K562 (cell line): ENCODE measurements around the gene PLEKHN1. TPM values are rescaled to one million over a fixed set of nuclear protein-coding genes. Genes with fewer than 3 reads are reported as not detected.

Experiments
- ATAC-seq: fragments of 200-7000 bp; cut with Tn5 transposase; 3 replicates; pipeline ENCODE4 v1.9.1; 2020; ENCODE audit warnings: moderate library complexity
- BruUV-seq: library from RNA; stranded (reverse); fragments of 400-500 nt; replicated peaks from 2 replicates; lab custom pipeline; 2021; lab: Mats Ljungman, UMichigan
- CTCF ChIA-PET: fragments of 300-600 bp; formaldehyde crosslinking; extraction: SDS; loops from one replicate; lab custom pipeline; 2021; ENCODE audit warnings: low intra/inter-chr PET ratio; lab: Yijun Ruan, JAX
- POLR2A ChIA-PET: fragments of 300-600, 350-650 bp; sonication (Branson Sonifier 250); formaldehyde crosslinking; extraction: SDS; loops from one replicate; lab custom pipeline; 2021; ENCODE audit warnings: antibody characterized with exemption, inconsistent platforms; lab: Yijun Ruan, JAX
- DNase-seq, 4 experiments: peaks; one replicate each; pipeline versions ENCODE4 v3.0.0 to v3.0.0-alpha.2; 2011 to 2018; ENCODE audit warnings: low spot score in 3 of 4, mixed read lengths in 3 of 4; ENCODE audit errors: extremely low read depth in 1 of 4
- FAIRE-seq: peaks from 2 replicates; lab custom pipeline; 2011; peaks lifted over from hg19 to GRCh38; lab: Jason Lieb, UNC
- H2AFZ ChIP-seq: 2 replicates; pipeline ENCODE4 v1.6.0; 2011; ENCODE audit warnings: low read depth, low read length, control low read depth, inconsistent platforms
- H3K27ac ChIP-seq: fragments of 200-600 bp; 3 replicates; pipeline ENCODE4 v1.8.0; 2011; ENCODE audit warnings: low read depth, mild to moderate bottlenecking, control low read depth, inconsistent platforms, low read length, moderate library complexity, mixed read lengths; ENCODE audit errors: extremely low read depth
- H3K27me3 ChIP-seq, 2 experiments: fragments of 300-600 bp in 1 of 2; 2 replicates in 1 of 2; 3 replicates in 1 of 2; pipeline versions ENCODE4 v1.6.0 to v1.8.0; 2011; ENCODE audit warnings: inconsistent platforms in 2 of 2, low read length in 2 of 2, mild to moderate bottlenecking in 1 of 2, mixed read lengths in 1 of 2, moderate library complexity in 1 of 2; ENCODE audit not compliant: control insufficient read depth in 2 of 2, insufficient read depth in 2 of 2
- H3K36me3 ChIP-seq: fragments of 300-600 bp; 3 replicates; pipeline ENCODE4 v1.8.0; 2011; ENCODE audit warnings: mild to moderate bottlenecking, low read length, inconsistent platforms; ENCODE audit not compliant: control insufficient read depth, insufficient read depth
- H3K4me1 ChIP-seq, 2 experiments: fragments of 200-600 bp in 1 of 2; replicated peaks in 1 of 2; 2 replicates in 1 of 2; 3 replicates in 1 of 2; pipeline versions ENCODE4 v1.5.1 to v1.8.0; 2011; ENCODE audit warnings: inconsistent platforms in 2 of 2, low read length in 2 of 2, mild to moderate bottlenecking in 1 of 2, mixed read lengths in 1 of 2, moderate library complexity in 1 of 2; ENCODE audit not compliant: control insufficient read depth in 2 of 2, insufficient read depth in 2 of 2
- H3K4me2 ChIP-seq: 2 replicates; pipeline ENCODE4 v1.6.1; 2011; ENCODE audit warnings: low read length, control low read depth, inconsistent platforms, mixed read lengths; ENCODE audit not compliant: insufficient read depth
- H3K4me3 ChIP-seq: fragments of 200-600 bp; sonication (generic), shearing (Covaris generic); 2 replicates; pipeline ENCODE4 v1.5.1; 2016; ENCODE audit warnings: control low read depth, inconsistent platforms
- H3K79me2 ChIP-seq: fragments of 200-600 bp; 3 replicates; pipeline ENCODE4 v1.8.0; 2011; ENCODE audit warnings: low read length, inconsistent platforms; ENCODE audit not compliant: control insufficient read depth, insufficient read depth
- H3K9ac ChIP-seq, 2 experiments: 2 replicates each; pipeline versions ENCODE4 v1.6.0 to v1.6.1; 2011; ENCODE audit warnings: low read depth in 2 of 2, low read length in 2 of 2, control low read depth in 1 of 2, inconsistent platforms in 1 of 2, mild to moderate bottlenecking in 1 of 2, mixed read lengths in 1 of 2; ENCODE audit not compliant: insufficient read depth in 1 of 2
- H3K9me1 ChIP-seq: one replicate; pipeline ENCODE4 v1.6.0; 2011; ENCODE audit warnings: inconsistent platforms, mild to moderate bottlenecking, low read length, moderate library complexity; ENCODE audit not compliant: control insufficient read depth, insufficient read depth
- H3K9me3 ChIP-seq: replicated peaks from 2 replicates; pipeline ENCODE4 v1.5.1; 2011; ENCODE audit warnings: low read depth, low read length, inconsistent platforms; ENCODE audit not compliant: control insufficient read depth, insufficient read depth
- H4K20me1 ChIP-seq: replicated peaks from 2 replicates; pipeline ENCODE4 v1.6.1; 2011; ENCODE audit warnings: low read length, inconsistent platforms, mixed read lengths; ENCODE audit not compliant: control insufficient read depth, insufficient read depth
- ATF7 ChIP-seq: fragments of 450-650 bp; IDR thresholded peaks from 2 replicates; pipeline ENCODE4 v1.7.1; 2014; ENCODE audit warnings: mild to moderate bottlenecking, moderate library complexity
- CREM ChIP-seq: IDR thresholded peaks from 2 replicates; pipeline ENCODE4 v1.6.1; 2014; ENCODE audit warnings: antibody characterized with exemption, low read depth
- CXXC5 ChIP-seq: fragments of 250-450 bp; sonication (Bioruptor Pico); IDR thresholded peaks from 2 replicates; pipeline ENCODE4 v1.8.0; 2022; ENCODE audit warnings: inconsistent platforms, mild to moderate bottlenecking, moderate library complexity
- FOXJ2 ChIP-seq: fragments of 200-800 bp; sonication (Bioruptor generic); IDR thresholded peaks from 2 replicates; pipeline ENCODE4 v1.6.1; 2016; ENCODE audit warnings: missing genetic modification characterization, missing compliant biosample characterization
- GTF2B ChIP-seq: IDR thresholded peaks from 2 replicates; pipeline ENCODE4 v1.6.1; 2011; ENCODE audit not compliant: insufficient read length; ENCODE audit errors: extremely low read depth
- HIVEP1 ChIP-seq: fragments of 250-450 bp; sonication (Bioruptor Pico); IDR thresholded peaks from 2 replicates; pipeline ENCODE4 v1.4.0; 2020; ENCODE audit warnings: mild to moderate bottlenecking
- MNT ChIP-seq, 2 experiments: fragments of 450-650 bp; conservative IDR thresholded peaks; 2 replicates each; pipeline ENCODE4 v1.6.1; 2017; ENCODE audit warnings: mild to moderate bottlenecking in 2 of 2, moderate library complexity in 2 of 2
- NONO ChIP-seq, 2 experiments: fragments of 200-400 bp in 1 of 2; fragments of 450-650 bp in 1 of 2; formaldehyde crosslinking in 1 of 2; IDR thresholded peaks; 2 replicates each; pipeline ENCODE4 v1.6.1; 2017; ENCODE audit warnings: low read depth in 2 of 2, mild to moderate bottlenecking in 2 of 2, moderate library complexity in 2 of 2, low read length in 1 of 2
- PCBP1 ChIP-seq: fragments of 200-400 bp; formaldehyde crosslinking; IDR thresholded peaks from 2 replicates; pipeline ENCODE4 v1.6.1; 2018; ENCODE audit warnings: mild to moderate bottlenecking, low read depth, low read length; ENCODE audit not compliant: poor library complexity, severe bottlenecking
- RBFOX2 ChIP-seq: fragments of 200-400 bp; formaldehyde crosslinking; IDR thresholded peaks from 2 replicates; pipeline ENCODE4 v1.6.1; 2017; ENCODE audit warnings: low read depth, mild to moderate bottlenecking, low read length, moderate library complexity
- SMARCC2 ChIP-seq: fragments of 450-650 bp; IDR thresholded peaks from 2 replicates; pipeline ENCODE4 v1.6.1; 2017; ENCODE audit warnings: antibody characterized with exemption, moderate library complexity, mild to moderate bottlenecking, low read depth
- SREBF2 ChIP-seq: sonication (generic); formaldehyde crosslinking; IDR thresholded peaks from 2 replicates; pipeline ENCODE4 v1.4.0; 2020; ENCODE audit warnings: mild to moderate bottlenecking, missing genetic modification reagents
- VEZF1 ChIP-seq: fragments of 200-800 bp; sonication (Bioruptor generic); IDR thresholded peaks from 2 replicates; pipeline ENCODE4 v1.6.1; 2017; ENCODE audit warnings: missing genetic modification characterization, missing compliant biosample characterization
- YBX1 ChIP-seq: fragments of 450-650 bp; IDR thresholded peaks from 2 replicates; pipeline ENCODE4 v1.7.1; 2016; ENCODE audit warnings: mild to moderate bottlenecking
- ZBTB1 ChIP-seq: sonication (generic); formaldehyde crosslinking; IDR thresholded peaks from 2 replicates; pipeline ENCODE4 v1.8.1; 2023; ENCODE audit warnings: missing genetic modification reagents, low read depth, mild to moderate bottlenecking, borderline replicate concordance
- ZBTB8A ChIP-seq: fragments of 450-650 bp; IDR thresholded peaks from 2 replicates; pipeline ENCODE4 v1.6.1; 2018; ENCODE audit warnings: mild to moderate bottlenecking, moderate library complexity; ENCODE audit not compliant: partially characterized antibody
- ZSCAN29 ChIP-seq: fragments of 450-650 bp; IDR thresholded peaks from 2 replicates; pipeline ENCODE4 v1.6.1; 2017
- whole genome bisulfite sequencing: fragments of 100-300 bp; shearing (Covaris generic); methylation state at CpG from one replicate; pipeline ENCODE4 v1.1.6; 2016; ENCODE audit warnings: low coverage, mixed read lengths; ENCODE audit not compliant: insufficient coverage; ENCODE audit errors: missing lambda C conversion rate; 5-methylcytosine and 5-hydroxymethylcytosine counted together
- in situ Hi-C: fragments of 300-500 bp; cut with MboI; formaldehyde crosslinking; loops from 4 replicates; pipeline ENCODE4 v1.15.0; 2018; ENCODE audit warnings: inconsistent platforms, mixed read lengths
- intact Hi-C: fragments of 100-400 bp; cut with micrococcal nuclease; formaldehyde crosslinking; loops from 2 replicates; pipeline ENCODE4 v1.14.2; 2022
- polyA plus RNA-seq, 8 experiments: library from polyadenylated mRNA; depleted of rRNA in 4 of 8; stranded (reverse) in 5 of 8; unstranded in 3 of 8; fragments of >200 nt; fragmentation: Nextera tagmentation in 2 of 8; fragmentation: Illumina TruSeq in 1 of 8; extraction: Ambion mirVana in 2 of 8; extraction: Trizol in 1 of 8; gene quantifications; 2 replicates each; pipeline versions ENCODE4 v1.2.1 to v1.2.3, GENCODE V29; 2011 to 2014; ENCODE audit warnings: inconsistent platforms in 1 of 8, missing spikeins in 1 of 8
- total RNA-seq, 7 experiments: library from RNA; depleted of rRNA in 6 of 7; stranded (reverse); fragments of >200 nt in 6 of 7; fragmentation: Illumina TruSeq in 2 of 7; extraction: Trizol in 2 of 7; gene quantifications; 2 replicates each; pipeline versions ENCODE4 v1.2.1 to v1.2.3, GENCODE V29; 2011 to 2021; ENCODE audit warnings: low replicate concordance in 1 of 7

Gene PLEKHN1
- total and polyA plus RNA-seq, 9 of the 15 experiments (the other 6 are each of a cell fraction or from before 2014, with no cell fraction given) = 0.07 to 1.5 (median 0.13) TPM; not detected in 2

DNA sequence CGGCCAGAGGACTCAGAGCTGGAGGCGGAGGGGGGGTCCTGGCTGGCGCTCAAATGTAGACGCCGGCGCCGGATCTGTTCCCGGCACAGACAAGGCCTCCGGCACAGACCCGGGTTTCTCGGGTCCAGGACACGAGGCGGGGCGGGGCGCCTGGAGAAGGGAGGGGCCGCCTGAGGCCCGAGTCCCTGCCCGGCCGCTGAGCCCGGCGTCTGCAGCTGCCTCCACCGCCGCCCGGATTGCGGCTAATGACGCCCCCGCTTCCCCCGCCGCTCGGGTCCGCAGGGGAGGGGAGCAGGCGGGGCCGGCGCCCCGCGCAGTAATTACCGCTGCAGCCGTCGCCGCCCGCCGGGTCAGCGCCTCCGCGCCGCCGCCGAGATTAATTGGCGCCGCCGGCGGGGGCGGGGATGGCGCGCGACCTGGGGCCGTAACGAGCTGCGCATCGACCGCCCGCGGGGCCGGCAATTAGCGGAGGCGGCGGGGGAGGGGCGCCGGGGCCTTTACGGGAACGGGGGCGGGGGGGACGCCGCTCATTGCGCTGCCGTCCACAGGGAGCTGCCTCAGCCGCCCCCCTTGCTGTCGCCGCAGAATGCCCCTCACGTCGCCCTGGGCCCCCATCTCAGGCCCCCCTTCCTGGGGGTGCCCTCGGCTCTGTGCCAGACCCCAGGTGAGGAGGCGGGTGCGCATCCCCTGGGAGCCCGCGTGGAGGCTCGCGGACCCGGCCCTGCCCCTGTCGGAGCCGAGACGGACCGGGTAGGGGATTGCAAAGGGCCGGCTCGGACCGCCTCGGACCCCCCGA lies 24.5 kb upstream of the PLEKHN1 start:
- FAIRE-seq (peak; percentile 67), DNase-seq (peak; percentile 83 to 90 (median 88)), ATAC-seq (peak; percentile 73)
- Histone ChIP-seq H4K20me1 (peaks cover 21% of the 10 kb centered on the region; the same call in 1 of the 2 replicates), H3K4me1 (peaks cover 28 to 96% of the 10 kb centered on the region in 2 experiments), H2AFZ (peak overlapping the region; percentile 72), H3K9me1 (no peaks in the 10 kb centered on the region), H3K27ac (no peak overlapping the region), H3K9ac (peak overlapping the region in 1 of 2 experiments; percentile 88; a peak in 2 of 4 replicates), H3K79me2 (no peaks in the 10 kb centered on the region), H3K9me3 (no peaks in the 10 kb centered on the region), H3K4me2 (no peak overlapping the region), H3K4me3 (peak overlapping the region; percentile 29), H3K27me3 (peaks cover 0 to 2% of the 10 kb centered on the region in 2 experiments; a peak in 1 of 5 replicates), H3K36me3 (peaks cover 32% of the 10 kb centered on the region; the same call in 2 of the 3 replicates)
- BruUV-seq = no TSS peak
- ChIA-PET CTCF (interaction anchor here (0.5 to 0.6 kb wide), 2 partner anchors 17 to 70 kb away, joined by 3 to 4 read pairs; no protein-coding TSS in a partner anchor), POLR2A (interaction anchor here (0.6 to 2.1 kb wide), 12 partner anchors 9 to 145 kb away, joined by 3 to 11 read pairs (median 3); partner anchors contain the start of gene PLEKHN1)
- WGBS = 2% methylated on average over 57 of the region's 98 CpGs
- intact Hi-C loops (no loop called here), in situ Hi-C loops (no loop called here)
- TF ChIP-seq ZBTB8A (no peak), FOXJ2 (tag) (no peak), ZBTB1 (CRISPR knock-in tag) (peak; percentile 55; the same call in 1 of the 2 replicates), VEZF1 (CRISPR knock-in tag) (peak; percentile 87), ZSCAN29 (0 out of 2 replicates have a peak, but pooled peaks have one; percentile 56), NONO (IDR thresholded peaks at IDR 0.05; ENCODE audit: low read depth in 2 of 2, low read length in 1 of 2) (peak in 1 of 2 experiments; percentile 67; a peak in 1 of 4 replicates), ATF7 (peak; percentile 46; the same call in 1 of the 2 replicates), CXXC5 (peak; percentile 95), RBFOX2 (0 out of 2 replicates have a peak, but pooled peaks have one; percentile 13), SREBF2 (CRISPR knock-in tag) (no peak), CREM (peak; percentile 87), YBX1 (no peak), SMARCC2 (no peak), PCBP1 (peak; percentile 8), HIVEP1 (CRISPR knock-in tag) (no peak), MNT (conservative IDR thresholded peaks at IDR 0.05) (peak in 1 of 2 experiments; percentile 61; a peak in 2 of 4 replicates), GTF2B (no peak)
